ENCODE data around the gene MYL9. TPM values are rescaled to one million over a fixed set of nuclear protein-coding genes. Genes with fewer than 3 reads are reported as not detected.

MYL9 gene
- 1,000 to 10,000 TPM; 2,169 to 3,466 (median 2,516) TPM for total RNA-seq

DNA sequence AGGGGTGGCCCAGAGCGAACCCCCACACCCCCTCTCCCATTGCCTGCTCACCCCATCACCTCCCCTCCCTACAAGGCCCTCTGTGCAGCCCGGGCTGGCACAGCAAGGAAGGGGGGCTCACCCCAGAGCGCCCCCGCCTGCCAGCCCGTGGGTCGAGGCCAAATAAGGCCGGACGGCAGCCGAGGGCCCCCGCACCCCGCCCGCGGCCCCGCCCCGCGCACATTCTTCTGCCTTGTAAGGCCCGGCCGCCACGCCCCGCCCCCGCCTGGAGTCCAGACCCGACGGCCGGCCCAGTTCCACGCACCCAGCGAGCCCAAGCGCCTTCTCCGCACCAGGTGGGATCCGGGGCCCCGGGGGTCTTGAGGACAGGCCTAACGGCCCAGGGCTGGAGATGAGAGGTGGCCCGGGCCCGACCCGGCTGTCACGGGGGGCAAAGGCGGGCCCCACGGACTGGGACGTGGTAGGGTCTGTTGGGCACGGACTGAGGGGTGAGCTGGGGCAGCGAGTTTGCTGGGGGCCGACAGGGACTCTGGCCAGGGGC, at the start of gene MYL9:
Gene MYL9, plus strand, starts transcription at position 293 of the 541 bp plus-strand sequence. CDS start 3,366 bp downstream, outside the sequence.
- peak within 1 kb of the TSS; percentile 95 to 99 (median 98) for H3K27ac ChIP-seq (replicated peaks in 1 of 4)
- 10% methylated on average over 4 of the region's 41 CpGs for WGBS
- peak within 1 kb of the TSS; percentile 73 to 92 (median 88) for H3K4me3 ChIP-seq
- no peaks in the 10 kb centered on the region for H3K9me3 ChIP-seq
- peaks cover 48 to 85% (median 80%) of the 10 kb centered on the region in 4 donors for H3K4me1 ChIP-seq
- TF ChIP-seq, protein P1, sequence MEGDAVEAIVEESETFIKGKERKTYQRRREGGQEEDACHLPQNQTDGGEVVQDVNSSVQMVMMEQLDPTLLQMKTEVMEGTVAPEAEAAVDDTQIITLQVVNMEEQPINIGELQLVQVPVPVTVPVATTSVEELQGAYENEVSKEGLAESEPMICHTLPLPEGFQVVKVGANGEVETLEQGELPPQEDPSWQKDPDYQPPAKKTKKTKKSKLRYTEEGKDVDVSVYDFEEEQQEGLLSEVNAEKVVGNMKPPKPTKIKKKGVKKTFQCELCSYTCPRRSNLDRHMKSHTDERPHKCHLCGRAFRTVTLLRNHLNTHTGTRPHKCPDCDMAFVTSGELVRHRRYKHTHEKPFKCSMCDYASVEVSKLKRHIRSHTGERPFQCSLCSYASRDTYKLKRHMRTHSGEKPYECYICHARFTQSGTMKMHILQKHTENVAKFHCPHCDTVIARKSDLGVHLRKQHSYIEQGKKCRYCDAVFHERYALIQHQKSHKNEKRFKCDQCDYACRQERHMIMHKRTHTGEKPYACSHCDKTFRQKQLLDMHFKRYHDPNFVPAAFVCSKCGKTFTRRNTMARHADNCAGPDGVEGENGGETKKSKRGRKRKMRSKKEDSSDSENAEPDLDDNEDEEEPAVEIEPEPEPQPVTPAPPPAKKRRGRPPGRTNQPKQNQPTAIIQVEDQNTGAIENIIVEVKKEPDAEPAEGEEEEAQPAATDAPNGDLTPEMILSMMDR (IDR thresholded peaks at IDR 0.05): no peak
- TF ChIP-seq POLR2A (IDR thresholded peaks at IDR 0.05; ENCODE audit: low read depth) (no peak), POLR2AphosphoS5 (IDR thresholded peaks at IDR 0.05) (peak in 1 of 2 donors; percentile 93)
- H3K36me3 ChIP-seq: peaks cover 0 to 26% (median 18%) of the 10 kb centered on the region in 4 donors
- intact Hi-C loops (cut with DNase I): loop anchor here (5.0 kb wide), 1 partner anchor 79 kb away; no protein-coding TSS in a partner anchor
- DNase-seq (ENCODE audit: extremely low spot score): peak; percentile 96
- H3K27me3 ChIP-seq: no peaks in the 10 kb centered on the region

DNA sequence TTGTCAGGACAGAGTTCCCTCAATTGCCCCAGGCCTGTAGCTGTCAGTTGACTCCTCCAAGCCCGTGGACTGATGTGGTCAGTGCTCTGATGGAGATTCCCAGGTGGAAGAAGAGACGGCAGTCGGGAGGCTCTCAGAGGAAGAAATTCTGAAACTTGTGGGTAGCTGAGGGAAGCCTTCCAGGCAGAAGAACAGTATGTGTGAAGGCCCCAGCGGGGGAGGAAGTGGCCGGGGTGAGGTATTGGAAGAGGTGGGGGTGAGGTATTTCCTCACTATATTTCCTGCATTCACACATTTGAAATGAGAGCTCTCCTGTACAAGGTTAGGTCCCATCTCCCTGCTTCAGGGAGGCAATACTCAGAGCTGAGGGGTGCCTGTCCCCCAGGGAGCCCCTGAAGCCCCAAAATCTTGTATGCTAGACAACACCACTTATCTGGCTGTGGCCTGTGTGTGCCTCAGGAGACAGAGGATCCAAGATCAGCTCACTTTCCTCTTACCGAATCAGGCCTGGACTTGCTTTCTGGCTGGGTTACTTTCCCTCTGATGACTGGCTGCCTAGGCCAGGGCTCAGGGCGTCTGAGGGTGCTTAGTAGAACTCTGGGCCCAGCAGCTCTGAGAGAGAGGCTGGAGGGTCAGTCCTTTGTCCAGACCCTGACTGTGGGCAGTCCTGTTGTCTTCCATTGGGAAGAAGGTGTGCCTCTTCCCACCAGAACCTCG, 49.3 kb upstream of the MYL9 start:
- peak overlapping the region; percentile 81 to 86 (median 84) for H3K27ac ChIP-seq (replicated peaks in 1 of 4)
- no peak for DNase-seq (ENCODE audit: extremely low spot score)
- intact Hi-C loops (cut with DNase I): no loop called here
- no peak overlapping the region for H3K4me3 ChIP-seq
- peaks cover 54 to 93% (median 90%) of the 10 kb centered on the region in 4 donors for H3K4me1 ChIP-seq
- TF ChIP-seq, protein P1 (IDR thresholded peaks at IDR 0.05): no peak
- TF ChIP-seq POLR2A (IDR thresholded peaks at IDR 0.05; ENCODE audit: low read depth) (no peak), EP300 (IDR thresholded peaks at IDR 0.05) (no peak), POLR2AphosphoS5 (IDR thresholded peaks at IDR 0.05) (no peak)
- H3K9me3 ChIP-seq: no peaks in the 10 kb centered on the region
- 38% methylated on average over 8 of the region's 8 CpGs for WGBS
- H3K27me3 ChIP-seq: no peaks in the 10 kb centered on the region
- peaks cover 6 to 13% (median 11%) of the 10 kb centered on the region in 4 donors for H3K36me3 ChIP-seq

DNA sequence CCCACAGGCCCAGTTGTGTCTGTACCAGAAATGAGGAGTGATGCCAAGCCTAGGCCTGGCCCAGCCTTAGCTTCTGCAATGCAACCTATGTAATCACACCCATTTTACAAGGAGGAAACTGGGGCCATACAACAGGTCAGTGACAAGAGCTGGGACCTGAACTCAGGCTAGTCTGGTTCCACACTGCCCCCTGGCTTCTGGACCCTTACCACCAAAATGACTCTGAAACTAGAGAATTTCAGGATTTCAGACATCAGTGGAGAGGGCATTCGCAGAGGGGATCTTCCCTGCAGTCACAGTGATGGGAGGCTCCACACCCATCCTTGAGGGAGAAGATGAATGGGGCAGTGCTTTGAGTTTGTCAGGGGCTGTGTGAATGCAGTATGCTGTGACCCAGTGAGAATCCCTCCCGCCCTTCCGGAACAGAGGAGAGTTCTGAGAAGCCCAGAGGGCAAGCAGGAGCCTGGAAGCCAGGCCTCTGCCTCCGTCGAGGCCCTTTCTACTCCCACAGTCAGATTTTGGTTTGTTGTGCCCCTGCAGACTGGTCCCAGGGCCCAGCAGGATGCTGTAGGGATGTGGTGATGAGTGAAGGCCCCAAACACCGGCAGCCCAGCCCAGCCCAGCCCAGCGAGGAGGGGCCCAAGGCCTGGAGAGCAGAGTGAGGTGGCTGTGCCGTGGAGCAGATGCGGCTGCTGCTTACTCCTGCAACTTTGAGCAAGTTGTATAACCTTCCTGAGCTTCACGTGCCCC, 48.1 kb upstream of the MYL9 start:
- H3K27ac ChIP-seq (replicated peaks in 1 of 4): peak overlapping the region; percentile 81 to 86 (median 84)
- TF ChIP-seq POLR2A (IDR thresholded peaks at IDR 0.05; ENCODE audit: low read depth) (no peak), EP300 (IDR thresholded peaks at IDR 0.05) (no peak), POLR2AphosphoS5 (IDR thresholded peaks at IDR 0.05) (no peak)
- TF ChIP-seq, protein P1 (IDR thresholded peaks at IDR 0.05): peak; percentile 29 to 44 (median 34)
- peak overlapping the region in 1 of 4 donors; percentile 14 for H3K4me3 ChIP-seq
- intact Hi-C loops (cut with DNase I): no loop called here
- no peaks in the 10 kb centered on the region for H3K27me3 ChIP-seq
- DNase-seq (ENCODE audit: extremely low spot score): no peak
- peaks cover 54 to 93% (median 81%) of the 10 kb centered on the region in 4 donors for H3K4me1 ChIP-seq
- 67% methylated on average over 5 of the region's 10 CpGs for WGBS
- no peaks in the 10 kb centered on the region for H3K9me3 ChIP-seq
- H3K36me3 ChIP-seq: peaks cover 13 to 25% (median 23%) of the 10 kb centered on the region in 4 donors

DNA sequence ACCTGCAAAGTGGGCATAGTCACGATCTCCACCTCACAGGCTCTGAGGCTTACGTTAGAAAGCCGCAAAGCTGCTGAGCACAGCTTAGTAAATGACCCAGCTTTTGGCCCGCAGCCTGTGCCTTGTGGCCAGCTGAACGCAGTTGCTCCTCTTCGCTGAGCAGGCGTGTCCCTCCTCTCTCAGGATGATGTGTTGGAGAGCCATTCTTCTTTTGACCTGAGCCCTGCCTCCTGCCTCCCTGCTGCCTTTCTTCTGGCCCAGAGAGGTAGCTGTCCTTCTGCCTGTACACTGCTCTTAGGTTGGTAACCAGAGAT, 47.6 kb upstream of the MYL9 start:
- 28% methylated on average over 4 of the region's 7 CpGs for WGBS
- no peaks in the 10 kb centered on the region for H3K9me3 ChIP-seq
- peaks cover 14 to 30% (median 28%) of the 10 kb centered on the region in 4 donors for H3K36me3 ChIP-seq
- no peak for DNase-seq (ENCODE audit: extremely low spot score)
- no peaks in the 10 kb centered on the region for H3K27me3 ChIP-seq
- peaks cover 59 to 93% (median 78%) of the 10 kb centered on the region in 4 donors for H3K4me1 ChIP-seq
- intact Hi-C loops (cut with DNase I): no loop called here
- H3K4me3 ChIP-seq: peak overlapping the region in 1 of 4 donors; percentile 14
- TF ChIP-seq POLR2A (IDR thresholded peaks at IDR 0.05; ENCODE audit: low read depth) (no peak), POLR2AphosphoS5 (IDR thresholded peaks at IDR 0.05) (peak; percentile 64 to 66)
- peak overlapping the region; percentile 81 to 86 (median 84) for H3K27ac ChIP-seq (replicated peaks in 1 of 4)
